ENCODE measurements around the gene CERT1.

The CERT1 gene

DNA sequence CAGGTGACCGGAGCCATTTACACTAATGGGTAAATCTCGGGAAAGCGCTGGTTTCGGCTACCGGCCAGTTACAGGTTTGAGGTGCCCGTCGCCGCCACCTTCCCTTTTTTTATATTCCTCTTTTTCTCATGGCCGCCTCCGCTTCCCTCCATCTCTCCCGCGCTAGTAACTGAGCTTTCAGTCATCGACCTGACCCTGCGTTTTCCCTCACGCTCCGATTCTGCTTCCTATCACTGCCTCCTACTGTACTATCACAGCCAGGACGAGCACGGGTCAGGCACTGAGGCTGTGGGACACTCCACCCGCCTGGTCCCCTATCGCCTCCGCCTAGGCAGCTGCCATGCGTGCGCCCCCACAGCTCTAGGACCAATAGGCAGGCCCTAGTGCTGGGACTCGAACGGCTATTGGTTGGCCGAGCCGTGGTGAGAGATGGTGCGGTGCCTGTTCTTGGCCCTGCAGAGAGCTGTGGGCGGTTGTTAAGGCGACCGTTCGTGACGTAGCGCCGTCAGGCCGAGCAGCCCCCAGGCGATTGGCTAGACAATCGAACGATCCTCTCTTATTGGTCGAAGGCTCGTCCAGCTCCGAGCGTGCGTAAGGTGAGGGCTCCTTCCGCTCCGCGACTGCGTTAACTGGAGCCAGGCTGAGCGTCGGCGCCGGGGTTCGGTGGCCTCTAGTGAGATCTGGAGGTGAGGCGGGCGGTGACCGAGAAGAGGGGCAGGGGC, 174.7 kb downstream of the CERT1 start, which contains the start of gene HMGCR:
Gene HMGCR (plus strand): TSS at position 606 of the 722 bp plus-strand sequence. CDS start 5,386 bp downstream, outside the sequence.
- CTCF ChIA-PET: interaction anchor here (0.6 to 1.5 kb wide), 10 partner anchors 8 to 417 kb away, joined by 3 to 17 read pairs (median 4); partner anchors contain the start of genes ANKRD31 and GCNT4
- peaks cover 12% of the 10 kb centered on the region for H3K4me1 ChIP-seq (ENCODE audit: control insufficient read depth, insufficient read depth, low read length)
- POLR2A ChIA-PET: interaction anchor here (0.6 to 2.0 kb wide), 44 partner anchors 8 to 1545 kb away, joined by 3 to 34 read pairs (median 4); partner anchors contain the start of genes ANKRD31, CERT1, GCNT4 and GFM2
- H3K4me3 ChIP-seq (ENCODE audit: low read depth, low read length): peak within 1 kb of the TSS; percentile 96
- peak within 1 kb of the TSS; percentile 84 for H3K27ac ChIP-seq (ENCODE audit: extremely low read depth, low read depth, low read length)
- no peaks in the 10 kb centered on the region for H3K9me3 ChIP-seq (ENCODE audit: control insufficient read depth, insufficient read depth, low read depth, low read length)
- H3K36me3 ChIP-seq (ENCODE audit: control insufficient read depth in 2 of 2, insufficient read depth in 1 of 2, low read length in 2 of 2): no peaks in the 10 kb centered on the region
- TF ChIP-seq BCL11A (tag by site-specific recombination; IDR thresholded peaks at IDR 0.05; ENCODE audit: low read depth) (0 out of 2 replicates have a peak, but pooled peaks have one; percentile 52), ZBTB17 (tag by site-specific recombination; IDR thresholded peaks at IDR 0.05) (peak; percentile 95), ZNF830 (tag by site-specific recombination; IDR thresholded peaks at IDR 0.05; ENCODE audit: low read depth) (no peak), ZFP69B (tag by site-specific recombination; IDR thresholded peaks at IDR 0.05) (peak; percentile 61; the same call in 1 of the 2 replicates), SP3 (tag by site-specific recombination; IDR thresholded peaks at IDR 0.05) (peak; percentile 44; the same call in 1 of the 2 replicates), ZNF629 (tag by site-specific recombination; IDR thresholded peaks at IDR 0.05) (peak; percentile 95), ZNF324 (tag by site-specific recombination; IDR thresholded peaks at IDR 0.05) (no peak), ZNF777 (tag by site-specific recombination; IDR thresholded peaks at IDR 0.05; ENCODE audit: borderline replicate concordance) (no peak), YY2 (tag by site-specific recombination; IDR thresholded peaks at IDR 0.05) (peak; percentile 99), ZNF169 (tag by site-specific recombination; IDR thresholded peaks at IDR 0.05) (no peak), ZNF248 (tag by site-specific recombination; IDR thresholded peaks at IDR 0.05) (no peak), ZNF473 (tag by site-specific recombination; IDR thresholded peaks at IDR 0.05) (no peak), ZBTB8A (tag by site-specific recombination; IDR thresholded peaks at IDR 0.05) (peak; percentile 80), ZNF292 (tag by site-specific recombination; IDR thresholded peaks at IDR 0.05; ENCODE audit: borderline replicate concordance, low read depth) (no peak), HOXD13 (CRISPR knock-in tag; IDR thresholded peaks at IDR 0.05; ENCODE audit: borderline replicate concordance) (no peak), KLF9 (tag by site-specific recombination; IDR thresholded peaks at IDR 0.05; ENCODE audit: low read depth) (no peak), ZNF555 (tag by site-specific recombination; conservative IDR thresholded peaks at IDR 0.05) (no peak), ZBTB11 (tag by site-specific recombination; conservative IDR thresholded peaks at IDR 0.05; ENCODE audit: low read depth) (0 out of 2 replicates have a peak, but pooled peaks have one; percentile 10), KLF16 (tag by site-specific recombination; IDR thresholded peaks at IDR 0.05) (no peak), ZNF146 (tag by site-specific recombination; IDR thresholded peaks at IDR 0.05) (no peak), ZNF26 (tag by site-specific recombination; IDR thresholded peaks at IDR 0.05) (no peak), ZNF677 (tag by site-specific recombination; IDR thresholded peaks at IDR 0.05) (no peak), SP7 (tag by site-specific recombination; IDR thresholded peaks at IDR 0.05) (peak; percentile 73), KLF10 (tag by site-specific recombination; IDR thresholded peaks at IDR 0.05) (no peak), ZNF423 (tag by site-specific recombination; IDR thresholded peaks at IDR 0.05) (no peak)
- TF ChIP-seq, protein P1, sequence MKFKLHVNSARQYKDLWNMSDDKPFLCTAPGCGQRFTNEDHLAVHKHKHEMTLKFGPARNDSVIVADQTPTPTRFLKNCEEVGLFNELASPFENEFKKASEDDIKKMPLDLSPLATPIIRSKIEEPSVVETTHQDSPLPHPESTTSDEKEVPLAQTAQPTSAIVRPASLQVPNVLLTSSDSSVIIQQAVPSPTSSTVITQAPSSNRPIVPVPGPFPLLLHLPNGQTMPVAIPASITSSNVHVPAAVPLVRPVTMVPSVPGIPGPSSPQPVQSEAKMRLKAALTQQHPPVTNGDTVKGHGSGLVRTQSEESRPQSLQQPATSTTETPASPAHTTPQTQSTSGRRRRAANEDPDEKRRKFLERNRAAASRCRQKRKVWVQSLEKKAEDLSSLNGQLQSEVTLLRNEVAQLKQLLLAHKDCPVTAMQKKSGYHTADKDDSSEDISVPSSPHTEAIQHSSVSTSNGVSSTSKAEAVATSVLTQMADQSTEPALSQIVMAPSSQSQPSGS (tag by site-specific recombination; IDR thresholded peaks at IDR 0.05; ENCODE audit: low read depth): no peak
- TF ChIP-seq, protein P2, sequence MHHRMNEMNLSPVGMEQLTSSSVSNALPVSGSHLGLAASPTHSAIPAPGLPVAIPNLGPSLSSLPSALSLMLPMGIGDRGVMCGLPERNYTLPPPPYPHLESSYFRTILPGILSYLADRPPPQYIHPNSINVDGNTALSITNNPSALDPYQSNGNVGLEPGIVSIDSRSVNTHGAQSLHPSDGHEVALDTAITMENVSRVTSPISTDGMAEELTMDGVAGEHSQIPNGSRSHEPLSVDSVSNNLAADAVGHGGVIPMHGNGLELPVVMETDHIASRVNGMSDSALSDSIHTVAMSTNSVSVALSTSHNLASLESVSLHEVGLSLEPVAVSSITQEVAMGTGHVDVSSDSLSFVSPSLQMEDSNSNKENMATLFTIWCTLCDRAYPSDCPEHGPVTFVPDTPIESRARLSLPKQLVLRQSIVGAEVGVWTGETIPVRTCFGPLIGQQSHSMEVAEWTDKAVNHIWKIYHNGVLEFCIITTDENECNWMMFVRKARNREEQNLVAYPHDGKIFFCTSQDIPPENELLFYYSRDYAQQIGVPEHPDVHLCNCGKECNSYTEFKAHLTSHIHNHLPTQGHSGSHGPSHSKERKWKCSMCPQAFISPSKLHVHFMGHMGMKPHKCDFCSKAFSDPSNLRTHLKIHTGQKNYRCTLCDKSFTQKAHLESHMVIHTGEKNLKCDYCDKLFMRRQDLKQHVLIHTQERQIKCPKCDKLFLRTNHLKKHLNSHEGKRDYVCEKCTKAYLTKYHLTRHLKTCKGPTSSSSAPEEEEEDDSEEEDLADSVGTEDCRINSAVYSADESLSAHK (tag by site-specific recombination; IDR thresholded peaks at IDR 0.05): no peak
- TF ChIP-seq, protein P3, sequence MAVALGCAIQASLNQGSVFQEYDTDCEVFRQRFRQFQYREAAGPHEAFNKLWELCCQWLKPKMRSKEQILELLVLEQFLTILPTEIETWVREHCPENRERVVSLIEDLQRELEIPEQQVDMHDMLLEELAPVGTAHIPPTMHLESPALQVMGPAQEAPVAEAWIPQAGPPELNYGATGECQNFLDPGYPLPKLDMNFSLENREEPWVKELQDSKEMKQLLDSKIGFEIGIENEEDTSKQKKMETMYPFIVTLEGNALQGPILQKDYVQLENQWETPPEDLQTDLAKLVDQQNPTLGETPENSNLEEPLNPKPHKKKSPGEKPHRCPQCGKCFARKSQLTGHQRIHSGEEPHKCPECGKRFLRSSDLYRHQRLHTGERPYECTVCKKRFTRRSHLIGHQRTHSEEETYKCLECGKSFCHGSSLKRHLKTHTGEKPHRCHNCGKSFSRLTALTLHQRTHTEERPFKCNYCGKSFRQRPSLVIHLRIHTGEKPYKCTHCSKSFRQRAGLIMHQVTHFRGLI (tag by site-specific recombination; IDR thresholded peaks at IDR 0.05): no peak

Data from HEK293 (cell line).